Sigmoid colon (tissue), 7 donors: ENCODE measurements around the gene ARL4C. TPM values are rescaled to one million over a fixed set of nuclear protein-coding genes. Genes with fewer than 3 reads are reported as not detected.
A peak's percentile ranks its signal among the peaks of the same experiment; 100 is the strongest.

ENCODE experiments used
- DNase-seq: peaks from one replicate; pipeline ENCODE4 v3.0.0-alpha.2; 2019
- H3K27ac ChIP-seq, 4 donors: fragments of 200-600 bp; sonication (generic); one replicate each; pipeline ENCODE4 v1.5.1; 2016 to 2019; ENCODE audit warnings: mild to moderate bottlenecking in 1 of 4
- H3K27me3 ChIP-seq, 3 donors: fragments of 200-600 bp; sonication (generic); one replicate each; pipeline ENCODE4 v1.5.1; 2019; ENCODE audit warnings: mild to moderate bottlenecking in 1 of 3
- H3K36me3 ChIP-seq, 4 donors: fragments of 200-600 bp; sonication (generic); one replicate each; pipeline ENCODE4 v1.5.1; 2016 to 2019
- H3K4me1 ChIP-seq, 4 donors: fragments of 200-600 bp; sonication (generic); one replicate each; pipeline ENCODE4 v1.5.1; 2017 to 2019
- H3K4me3 ChIP-seq, 4 donors: fragments of 200-600 bp; sonication (generic); one replicate each; pipeline ENCODE4 v1.5.1; 2017 to 2019; ENCODE audit warnings: mild to moderate bottlenecking in 2 of 4, moderate library complexity in 1 of 4
- H3K9me3 ChIP-seq, 4 donors: fragments of 200-600 bp in 3 of 4; sonication (generic) in 3 of 4; one replicate each; pipeline versions ENCODE4 v1.5.1 to v1.6.1; 2013 to 2019
- EP300 ChIP-seq, 4 donors: sonication (generic); formaldehyde crosslinking; IDR thresholded peaks; one replicate each; pipeline ENCODE4 v1.6.1; 2017; ENCODE audit warnings: antibody characterized with exemption in 4 of 4
- POLR2A ChIP-seq, 2 donors: fragments of 450-650 bp; IDR thresholded peaks; one replicate each; pipeline ENCODE4 v1.6.1; 2016; ENCODE audit warnings: antibody characterized with exemption in 2 of 2, mild to moderate bottlenecking in 2 of 2, moderate library complexity in 2 of 2
- POLR2AphosphoS5 ChIP-seq, 4 donors: sonication (generic); formaldehyde crosslinking; IDR thresholded peaks; one replicate each; pipeline ENCODE4 v1.6.1; 2017; ENCODE audit warnings: antibody characterized with exemption in 4 of 4
- WGBS, 2 donors: extraction: QIAGEN DNeasy Blood & Tissue Kit; methylation state at CpG; one replicate each; pipeline ENCODE4 v1.1.7; 2013; 5-methylcytosine and 5-hydroxymethylcytosine counted together
- intact Hi-C: fragments of 100-400 bp; cut with DNase I; formaldehyde crosslinking; loops from one replicate; pipeline ENCODE4 v1.15.1; 2023
- polyA plus RNA-seq, 3 donors: library from polyadenylated mRNA; stranded (reverse); fragments of 200-250 nt; gene quantifications; one replicate each; pipeline ENCODE4 v1.2.3, GENCODE V29; 2013
- total RNA-seq, 4 donors: library from RNA; depleted of rRNA; stranded (reverse); fragments of >200 nt; gene quantifications; one replicate each; pipeline ENCODE4 v1.1.0, GENCODE V29; 2016
- TF ChIP-seq, protein P1 (sequence below), 4 experiments: fragments of 450-650 bp in 3 of 4; fragments of 200-600 bp in 1 of 4; IDR thresholded peaks; one replicate each; pipeline ENCODE4 v1.5.1; 2016 to 2019; ENCODE audit warnings: antibody characterized with exemption in 4 of 4, mild to moderate bottlenecking in 3 of 4, moderate library complexity in 2 of 4
- donor health status: healthy with polysubstance abuse.
- donor health status: Bipolar disorder and iron deficiency.
- donor health status: healthy.

The ARL4C gene
- total and polyA plus RNA-seq, 7 donors, result 4.8 to 15.8 (median 8.3) TPM

DNA sequence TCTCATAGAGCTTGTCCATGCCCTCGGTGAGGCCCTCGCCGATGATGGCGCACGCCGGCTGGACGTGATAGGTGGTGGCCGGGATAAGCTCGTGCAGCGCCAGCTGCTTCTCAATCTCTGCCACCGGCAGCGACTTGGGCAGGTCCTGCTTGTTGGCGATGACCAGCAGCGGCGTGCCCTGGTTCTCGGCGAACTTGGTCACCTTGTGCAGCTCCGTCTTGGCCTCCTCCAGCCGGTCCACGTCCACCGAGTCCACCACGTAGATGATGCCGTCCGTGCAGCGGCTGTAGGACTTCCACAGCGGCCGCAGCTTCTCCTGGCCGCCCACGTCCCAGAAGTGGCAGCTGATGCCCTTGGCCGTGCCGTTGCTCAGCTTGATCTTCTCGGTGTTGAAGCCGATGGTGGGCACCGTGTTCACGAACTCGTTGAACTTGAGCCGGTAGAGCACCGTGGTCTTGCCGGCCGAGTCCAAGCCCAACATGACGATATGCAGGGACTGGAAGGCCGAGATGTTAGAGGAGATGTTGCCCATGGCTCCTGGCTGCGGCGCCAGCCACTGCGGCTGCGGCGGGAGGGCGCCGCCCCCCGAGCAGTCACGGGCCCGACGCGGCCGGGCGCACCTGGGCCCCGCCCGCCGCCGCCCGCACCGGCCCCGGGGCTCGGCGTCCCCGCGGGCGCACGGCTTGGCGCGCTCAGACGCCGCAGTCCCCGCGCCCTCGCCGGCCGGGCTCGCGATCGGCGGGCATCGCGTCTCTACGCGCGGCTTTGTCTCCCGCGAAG is 636 bp downstream of the ARL4C start:
- TF ChIP-seq EP300 (IDR thresholded peaks at IDR 0.05) (no peak), POLR2AphosphoS5 (IDR thresholded peaks at IDR 0.05) (peak in 1 of 4 donors; percentile 18)
- H3K27me3 ChIP-seq, result peaks cover 0 to 33% (median 12%) of the 10 kb centered on the region in 3 donors
- peaks cover 0 to 25% (median 22%) of the 10 kb centered on the region in 4 donors for H3K4me1 ChIP-seq
- peak overlapping the region; percentile 48 to 68 (median 64) for H3K4me3 ChIP-seq
- intact Hi-C loops, result loop anchor here (1.0 to 5.0 kb wide), 3 partner anchors 131 to 519 kb away; no protein-coding TSS in a partner anchor
- DNase-seq, result no peak
- H3K9me3 ChIP-seq, result no peaks in the 10 kb centered on the region
- WGBS, 2 donors, result 1% methylated on average over 89 of the region's 89 CpGs
- peak overlapping the region; percentile 66 to 83 (median 79) for H3K27ac ChIP-seq
- H3K36me3 ChIP-seq, result no peaks in the 10 kb centered on the region

DNA sequence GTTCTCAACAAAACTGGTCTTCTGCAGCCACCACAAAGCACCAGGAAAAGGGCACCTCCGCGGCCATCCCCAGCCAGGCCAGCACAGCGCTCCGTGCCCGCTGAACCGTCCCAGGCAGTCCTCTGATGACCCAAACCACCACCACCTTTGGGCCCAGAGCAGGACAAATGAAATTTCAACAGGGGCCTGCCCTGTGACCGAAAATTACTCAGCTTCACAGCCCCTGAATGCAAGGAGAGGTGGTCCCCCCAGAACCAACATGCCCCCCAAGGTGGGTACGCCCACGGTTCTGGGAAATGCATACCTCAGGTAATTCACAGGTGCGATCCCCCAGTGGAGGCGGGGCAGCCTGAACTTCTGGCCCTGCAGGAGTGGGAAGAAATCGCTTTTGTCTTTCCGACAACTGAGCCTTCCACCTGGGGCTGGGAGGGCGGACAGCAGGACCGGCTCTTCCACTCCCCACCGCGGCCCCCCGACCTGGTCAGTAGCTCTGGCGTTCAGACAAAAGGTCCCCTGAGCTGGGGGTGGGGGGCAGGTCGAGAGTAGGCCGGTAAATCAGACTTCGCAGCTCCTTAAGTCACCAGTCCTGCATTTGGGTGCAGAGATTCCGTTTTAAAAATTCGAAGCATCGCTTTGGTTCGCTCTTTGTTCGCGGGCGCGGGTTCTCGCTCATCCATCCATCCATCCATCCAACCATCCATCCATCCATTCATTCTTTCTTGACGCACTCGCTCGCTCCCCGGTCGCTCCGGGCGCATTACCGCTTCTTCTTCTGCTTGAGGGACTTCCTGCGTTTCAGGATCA is 1.4 kb downstream of the ARL4C start:
- Histone ChIP-seq H3K4me1 (peaks cover 0 to 25% (median 22%) of the 10 kb centered on the region in 4 donors), H3K27ac (peak overlapping the region; percentile 17 to 83 (median 79)), H3K9me3 (no peaks in the 10 kb centered on the region), H3K4me3 (peak overlapping the region; percentile 48 to 68 (median 64)), H3K36me3 (no peaks in the 10 kb centered on the region), H3K27me3 (peaks cover 0 to 33% (median 12%) of the 10 kb centered on the region in 3 donors)
- WGBS, 2 donors, result 5 to 10% methylated on average over 40 of the region's 40 CpGs
- TF ChIP-seq, protein P1, sequence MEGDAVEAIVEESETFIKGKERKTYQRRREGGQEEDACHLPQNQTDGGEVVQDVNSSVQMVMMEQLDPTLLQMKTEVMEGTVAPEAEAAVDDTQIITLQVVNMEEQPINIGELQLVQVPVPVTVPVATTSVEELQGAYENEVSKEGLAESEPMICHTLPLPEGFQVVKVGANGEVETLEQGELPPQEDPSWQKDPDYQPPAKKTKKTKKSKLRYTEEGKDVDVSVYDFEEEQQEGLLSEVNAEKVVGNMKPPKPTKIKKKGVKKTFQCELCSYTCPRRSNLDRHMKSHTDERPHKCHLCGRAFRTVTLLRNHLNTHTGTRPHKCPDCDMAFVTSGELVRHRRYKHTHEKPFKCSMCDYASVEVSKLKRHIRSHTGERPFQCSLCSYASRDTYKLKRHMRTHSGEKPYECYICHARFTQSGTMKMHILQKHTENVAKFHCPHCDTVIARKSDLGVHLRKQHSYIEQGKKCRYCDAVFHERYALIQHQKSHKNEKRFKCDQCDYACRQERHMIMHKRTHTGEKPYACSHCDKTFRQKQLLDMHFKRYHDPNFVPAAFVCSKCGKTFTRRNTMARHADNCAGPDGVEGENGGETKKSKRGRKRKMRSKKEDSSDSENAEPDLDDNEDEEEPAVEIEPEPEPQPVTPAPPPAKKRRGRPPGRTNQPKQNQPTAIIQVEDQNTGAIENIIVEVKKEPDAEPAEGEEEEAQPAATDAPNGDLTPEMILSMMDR (IDR thresholded peaks at IDR 0.05), result no peak
- TF ChIP-seq POLR2AphosphoS5 (IDR thresholded peaks at IDR 0.05), result no peak
- no peak for TF ChIP-seq POLR2A (IDR thresholded peaks at IDR 0.05)
- TF ChIP-seq EP300 (IDR thresholded peaks at IDR 0.05), result no peak
- intact Hi-C loops, result loop anchor here (1.0 to 5.0 kb wide), 3 partner anchors 130 to 518 kb away; no protein-coding TSS in a partner anchor
- DNase-seq, result peak; percentile 62

DNA sequence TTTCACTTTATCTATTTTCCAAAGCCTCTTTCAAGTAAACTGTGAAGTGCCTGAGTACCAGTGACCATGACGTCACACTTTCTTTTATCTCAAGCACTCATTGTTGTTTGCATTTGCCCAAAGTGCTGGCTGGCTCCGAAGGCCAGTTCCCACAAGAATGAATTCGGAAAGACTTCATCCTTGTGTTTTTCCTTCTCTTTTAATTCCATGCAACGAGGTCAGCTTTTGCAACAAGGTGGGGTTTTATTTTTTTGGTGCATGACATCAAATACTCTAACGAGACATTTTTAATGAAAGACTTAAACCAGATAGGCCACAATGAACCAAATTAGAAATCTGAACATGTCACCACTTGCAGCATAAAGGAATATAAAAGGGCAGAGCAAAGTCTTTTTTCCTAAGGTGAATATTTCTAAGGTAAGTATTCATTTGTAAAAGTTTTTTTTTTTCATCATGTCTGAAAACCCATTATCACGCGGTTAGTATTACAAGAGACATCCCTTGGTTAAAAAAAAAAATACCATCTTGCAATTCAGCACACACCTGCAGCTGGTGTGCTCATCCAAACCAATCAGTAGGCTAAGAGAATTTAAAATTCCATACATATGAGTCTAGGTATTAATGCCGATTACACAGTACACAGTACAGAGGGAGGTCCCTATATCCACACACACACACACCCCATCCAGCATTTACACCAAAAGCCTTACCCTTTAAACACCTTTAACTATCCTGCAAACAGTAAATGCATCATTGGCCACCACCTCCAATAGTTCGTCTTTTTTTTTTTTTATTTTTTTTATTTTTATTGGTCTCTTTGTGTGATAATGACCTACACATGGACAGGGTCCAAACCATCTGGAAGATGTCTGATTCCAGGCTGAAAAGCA is 2.3 kb downstream of the ARL4C start:
- Histone ChIP-seq H3K9me3 (no peaks in the 10 kb centered on the region), H3K27ac (peak overlapping the region in 2 of 4 donors; percentile 17 to 83), H3K4me3 (peak overlapping the region; percentile 48 to 68 (median 64)), H3K36me3 (no peaks in the 10 kb centered on the region), H3K27me3 (peaks cover 0 to 33% (median 12%) of the 10 kb centered on the region in 3 donors), H3K4me1 (peaks cover 0 to 25% (median 22%) of the 10 kb centered on the region in 4 donors)
- TF ChIP-seq POLR2A (IDR thresholded peaks at IDR 0.05), result no peak
- TF ChIP-seq POLR2AphosphoS5 (IDR thresholded peaks at IDR 0.05), result peak in 3 of 4 donors; percentile 5 to 41 (median 26)
- peak; percentile 46 for DNase-seq
- intact Hi-C loops, result loop anchor here (5.0 kb wide), 1 partner anchor 517 kb away; no protein-coding TSS in a partner anchor
- 25 to 29% methylated on average over 9 of the region's 9 CpGs for WGBS, 2 donors

DNA sequence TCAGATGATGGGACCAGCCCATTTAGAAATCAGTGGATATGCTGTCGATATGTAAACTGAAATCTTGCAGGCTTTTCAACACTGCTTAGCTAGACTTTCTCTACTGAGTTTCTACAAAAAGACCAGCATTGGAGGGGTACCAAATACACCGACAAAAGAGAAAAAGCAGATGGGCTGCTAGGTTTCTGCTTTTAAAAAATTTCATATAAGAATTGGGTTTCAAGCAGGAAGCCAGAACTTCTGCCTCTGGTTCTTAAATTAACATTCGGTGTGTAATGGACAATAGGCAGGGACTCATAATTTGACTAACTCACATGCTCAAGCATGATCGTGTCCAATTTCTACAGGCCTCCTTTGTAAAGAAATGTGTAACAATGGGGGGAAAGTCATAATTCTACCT is 3.1 kb downstream of the ARL4C start:
- Histone ChIP-seq H3K9me3 (no peaks in the 10 kb centered on the region), H3K27ac (peak overlapping the region in 1 of 4 donors; percentile 1), H3K4me1 (peaks cover 0 to 25% (median 22%) of the 10 kb centered on the region in 4 donors), H3K4me3 (peak overlapping the region in 2 of 4 donors; percentile 66 to 68), H3K27me3 (peaks cover 0 to 33% (median 12%) of the 10 kb centered on the region in 3 donors), H3K36me3 (no peaks in the 10 kb centered on the region)
- intact Hi-C loops, result no loop called here
- 52 to 85% methylated on average over 4 of the region's 4 CpGs for WGBS, 2 donors
- DNase-seq, result no peak
- TF ChIP-seq POLR2A (IDR thresholded peaks at IDR 0.05), result no peak
- TF ChIP-seq POLR2AphosphoS5 (IDR thresholded peaks at IDR 0.05), result peak in 1 of 4 donors; percentile 0
- TF ChIP-seq, protein P1 (IDR thresholded peaks at IDR 0.05), result no peak
